K562 (cell line): ENCODE data around the gene CNRIP1. TPM values are rescaled to one million over a fixed set of nuclear protein-coding genes. Genes with fewer than 3 reads are reported as not detected.

Experiments used
- ATAC-seq: fragments of 200-7000 bp; cut with Tn5 transposase; 3 replicates; pipeline ENCODE4 v1.9.1; 2020; ENCODE audit warnings: moderate library complexity
- BruUV-seq: library from RNA; stranded (reverse); fragments of 400-500 nt; replicated peaks from 2 replicates; lab custom pipeline; 2021; lab: Mats Ljungman, UMichigan
- CTCF ChIA-PET: fragments of 300-600 bp; formaldehyde crosslinking; extraction: SDS; loops from one replicate; lab custom pipeline; 2021; ENCODE audit warnings: low intra/inter-chr PET ratio; lab: Yijun Ruan, JAX
- POLR2A ChIA-PET: fragments of 300-600, 350-650 bp; sonication (Branson Sonifier 250); formaldehyde crosslinking; extraction: SDS; loops from one replicate; lab custom pipeline; 2021; ENCODE audit warnings: antibody characterized with exemption, inconsistent platforms; lab: Yijun Ruan, JAX
- DNase-seq, 4 experiments: peaks; one replicate each; pipeline versions ENCODE4 v3.0.0 to v3.0.0-alpha.2; 2011 to 2018; ENCODE audit warnings: low spot score in 3 of 4, mixed read lengths in 3 of 4; ENCODE audit errors: extremely low read depth in 1 of 4
- FAIRE-seq: peaks from 2 replicates; lab custom pipeline; 2011; peaks lifted over from hg19 to GRCh38; lab: Jason Lieb, UNC
- H2AFZ ChIP-seq: 2 replicates; pipeline ENCODE4 v1.6.0; 2011; ENCODE audit warnings: low read depth, low read length, control low read depth, inconsistent platforms
- H3K27ac ChIP-seq: fragments of 200-600 bp; 3 replicates; pipeline ENCODE4 v1.8.0; 2011; ENCODE audit warnings: low read depth, mild to moderate bottlenecking, control low read depth, inconsistent platforms, low read length, moderate library complexity, mixed read lengths; ENCODE audit errors: extremely low read depth
- H3K27me3 ChIP-seq, 2 experiments: fragments of 300-600 bp in 1 of 2; 2 replicates in 1 of 2; 3 replicates in 1 of 2; pipeline versions ENCODE4 v1.6.0 to v1.8.0; 2011; ENCODE audit warnings: inconsistent platforms in 2 of 2, low read length in 2 of 2, mild to moderate bottlenecking in 1 of 2, mixed read lengths in 1 of 2, moderate library complexity in 1 of 2; ENCODE audit not compliant: control insufficient read depth in 2 of 2, insufficient read depth in 2 of 2
- H3K36me3 ChIP-seq: fragments of 300-600 bp; 3 replicates; pipeline ENCODE4 v1.8.0; 2011; ENCODE audit warnings: mild to moderate bottlenecking, low read length, inconsistent platforms; ENCODE audit not compliant: control insufficient read depth, insufficient read depth
- H3K4me1 ChIP-seq, 2 experiments: fragments of 200-600 bp in 1 of 2; replicated peaks in 1 of 2; 2 replicates in 1 of 2; 3 replicates in 1 of 2; pipeline versions ENCODE4 v1.5.1 to v1.8.0; 2011; ENCODE audit warnings: inconsistent platforms in 2 of 2, low read length in 2 of 2, mild to moderate bottlenecking in 1 of 2, mixed read lengths in 1 of 2, moderate library complexity in 1 of 2; ENCODE audit not compliant: control insufficient read depth in 2 of 2, insufficient read depth in 2 of 2
- H3K4me2 ChIP-seq: 2 replicates; pipeline ENCODE4 v1.6.1; 2011; ENCODE audit warnings: low read length, control low read depth, inconsistent platforms, mixed read lengths; ENCODE audit not compliant: insufficient read depth
- H3K4me3 ChIP-seq: fragments of 200-600 bp; sonication (generic), shearing (Covaris generic); 2 replicates; pipeline ENCODE4 v1.5.1; 2016; ENCODE audit warnings: control low read depth, inconsistent platforms
- H3K79me2 ChIP-seq: fragments of 200-600 bp; 3 replicates; pipeline ENCODE4 v1.8.0; 2011; ENCODE audit warnings: low read length, inconsistent platforms; ENCODE audit not compliant: control insufficient read depth, insufficient read depth
- H3K9ac ChIP-seq, 2 experiments: 2 replicates each; pipeline versions ENCODE4 v1.6.0 to v1.6.1; 2011; ENCODE audit warnings: low read depth in 2 of 2, low read length in 2 of 2, control low read depth in 1 of 2, inconsistent platforms in 1 of 2, mild to moderate bottlenecking in 1 of 2, mixed read lengths in 1 of 2; ENCODE audit not compliant: insufficient read depth in 1 of 2
- H3K9me1 ChIP-seq: one replicate; pipeline ENCODE4 v1.6.0; 2011; ENCODE audit warnings: inconsistent platforms, mild to moderate bottlenecking, low read length, moderate library complexity; ENCODE audit not compliant: control insufficient read depth, insufficient read depth
- H3K9me3 ChIP-seq: replicated peaks from 2 replicates; pipeline ENCODE4 v1.5.1; 2011; ENCODE audit warnings: low read depth, low read length, inconsistent platforms; ENCODE audit not compliant: control insufficient read depth, insufficient read depth
- H4K20me1 ChIP-seq: replicated peaks from 2 replicates; pipeline ENCODE4 v1.6.1; 2011; ENCODE audit warnings: low read length, inconsistent platforms, mixed read lengths; ENCODE audit not compliant: control insufficient read depth, insufficient read depth
- CBX1 ChIP-seq: sonication (generic); IDR thresholded peaks from 2 replicates; pipeline ENCODE4 v1.6.1; 2016; ENCODE audit warnings: antibody characterized with exemption, low read depth, mild to moderate bottlenecking
- NR2C1 ChIP-seq, 2 experiments: fragments of 450-650 bp; IDR thresholded peaks; 2 replicates each; pipeline ENCODE4 v1.6.1; 2017; ENCODE audit warnings: mild to moderate bottlenecking in 2 of 2, antibody characterized with exemption in 1 of 2, inconsistent platforms in 1 of 2, missing compliant biosample characterization in 1 of 2, missing genetic modification characterization in 1 of 2
- NR2C2 ChIP-seq, 2 experiments: fragments of 200-800 bp in 1 of 2; sonication (Bioruptor generic) in 1 of 2; sonication (generic) in 1 of 2; formaldehyde crosslinking in 1 of 2; IDR thresholded peaks; 2 replicates each; pipeline versions ENCODE4 v1.6.1 to v1.8.0; 2016 to 2022; ENCODE audit warnings: mild to moderate bottlenecking in 1 of 2, missing compliant biosample characterization in 1 of 2, missing genetic modification characterization in 1 of 2, missing genetic modification reagents in 1 of 2
- WGBS: fragments of 100-300 bp; shearing (Covaris generic); methylation state at CpG from one replicate; pipeline ENCODE4 v1.1.6; 2016; ENCODE audit warnings: low coverage, mixed read lengths; ENCODE audit not compliant: insufficient coverage; ENCODE audit errors: missing lambda C conversion rate; 5-methylcytosine and 5-hydroxymethylcytosine counted together
- in situ Hi-C: fragments of 300-500 bp; cut with MboI; formaldehyde crosslinking; loops from 4 replicates; pipeline ENCODE4 v1.15.0; 2018; ENCODE audit warnings: inconsistent platforms, mixed read lengths
- intact Hi-C: fragments of 100-400 bp; cut with micrococcal nuclease; formaldehyde crosslinking; loops from 2 replicates; pipeline ENCODE4 v1.14.2; 2022
- polyA plus RNA-seq, 8 experiments: library from polyadenylated mRNA; depleted of rRNA in 4 of 8; stranded (reverse) in 5 of 8; unstranded in 3 of 8; fragments of >200 nt; fragmentation: Nextera tagmentation in 2 of 8; fragmentation: Illumina TruSeq in 1 of 8; extraction: Ambion mirVana in 2 of 8; extraction: Trizol in 1 of 8; gene quantifications; 2 replicates each; pipeline versions ENCODE4 v1.2.1 to v1.2.3, GENCODE V29; 2011 to 2014; ENCODE audit warnings: inconsistent platforms in 1 of 8, missing spikeins in 1 of 8
- total RNA-seq, 7 experiments: library from RNA; depleted of rRNA in 6 of 7; stranded (reverse); fragments of >200 nt in 6 of 7; fragmentation: Illumina TruSeq in 2 of 7; extraction: Trizol in 2 of 7; gene quantifications; 2 replicates each; pipeline versions ENCODE4 v1.2.1 to v1.2.3, GENCODE V29; 2011 to 2021; ENCODE audit warnings: low replicate concordance in 1 of 7

Gene CNRIP1
- total and polyA plus RNA-seq, 9 of the 15 experiments (the other 6 are each of a cell fraction or from before 2014, with no cell fraction given), result 0.59 to 2.1 (median 1.5) TPM

GRCh38 chr2:68356599-68357239 is 37.0 kb upstream of the CNRIP1 start:
- Histone ChIP-seq H3K27me3 (no peaks in the 10 kb centered on the region), H3K9me1 (no peaks in the 10 kb centered on the region), H3K4me1 (peaks cover 1 to 14% of the 10 kb centered on the region in 2 experiments), H4K20me1 (no peaks in the 10 kb centered on the region), H3K4me3 (no peak overlapping the region), H3K27ac (no peak overlapping the region), H3K36me3 (no peaks in the 10 kb centered on the region), H3K9ac (no peak overlapping the region), H2AFZ (peak overlapping the region; percentile 82), H3K4me2 (no peak overlapping the region), H3K79me2 (no peaks in the 10 kb centered on the region), H3K9me3 (no peaks in the 10 kb centered on the region)
- no peak for FAIRE-seq
- ChIA-PET CTCF (no interaction called here), POLR2A (interaction anchor here (0.6 to 0.9 kb wide), 2 partner anchors 293 to 303 kb away, joined by 3 to 4 read pairs; no protein-coding TSS in a partner anchor)
- WGBS, result 94% methylated on average over 4 of the region's 4 CpGs
- no peak for ATAC-seq
- DNase-seq, result no peak
- in situ Hi-C loops (no loop called here), intact Hi-C loops (loop anchor here (5.0 kb wide), 1 partner anchor 104 kb away; the partner anchor contains the start of gene PPP3R1)
- TF ChIP-seq NR2C2 (CRISPR knock-in tag; IDR thresholded peaks at IDR 0.05) (no peak), NR2C2 (tag; IDR thresholded peaks at IDR 0.05) (0 out of 2 replicates have a peak, but pooled peaks have one; percentile 31), CBX1 (no peak), NR2C1 (IDR thresholded peaks at IDR 0.05) (peak; percentile 57; the same call in 1 of the 2 replicates), NR2C1 (tag; IDR thresholded peaks at IDR 0.05) (peak; percentile 65)
- BruUV-seq, result no TSS peak
